Common myeloid progenitor, CD34-positive (primary cell): ENCODE results near the gene MAPK14.
A peak's percentile ranks its signal among the peaks of the same experiment; 100 is the strongest.
"Not testable (repeated sequence)": the region's sequence is repeated elsewhere in the genome, so short reads cannot be mapped to it uniquely, and the experiment has no call there.

Source experiments
- CTCF ChIA-PET: fragments of 350-600 bp; sonication (Branson Sonifier 250); formaldehyde crosslinking; loops from one replicate; lab custom pipeline; 2021; ENCODE audit warnings: antibody characterized with exemption; lab: Charles Lee
- POLR2A ChIA-PET: fragments of 350-600 bp; sonication (Branson Sonifier 250); formaldehyde crosslinking; loops from one replicate; lab custom pipeline; 2021; ENCODE audit warnings: antibody characterized with exemption; lab: Charles Lee
- DNase-seq, 3 donors: peaks; one replicate each; pipeline versions ENCODE4 v3.0.0 to v3.0.0-alpha.2; 2013
- H3K27ac ChIP-seq, 2 experiments: 1 replicate in 1 of 2; 2 replicates in 1 of 2; pipeline ENCODE4 v1.7.0; 2013; ENCODE audit warnings: inconsistent platforms in 2 of 2, low read length in 2 of 2, mild to moderate bottlenecking in 2 of 2, low read depth in 1 of 2, moderate library complexity in 1 of 2; ENCODE audit not compliant: severe bottlenecking in 2 of 2, insufficient read depth in 1 of 2, poor library complexity in 1 of 2
- H3K27me3 ChIP-seq, 5 experiments: replicated peaks in 2 of 5; 1 replicate in 3 of 5; 2 replicates in 2 of 5; pipeline versions ENCODE4 v1.6.1 to v1.7.0; 2013; ENCODE audit warnings: low read length in 4 of 5, mild to moderate bottlenecking in 2 of 5, moderate library complexity in 2 of 5, inconsistent platforms in 1 of 5; ENCODE audit not compliant: insufficient read depth in 5 of 5, control insufficient read depth in 4 of 5
- H3K36me3 ChIP-seq, 4 experiments: 1 replicate in 2 of 4; 2 replicates in 2 of 4; pipeline versions ENCODE4 v1.6.1 to v1.7.0; 2013; ENCODE audit warnings: low read length in 3 of 4, control low read depth in 1 of 4, mild to moderate bottlenecking in 1 of 4; ENCODE audit not compliant: control insufficient read depth in 4 of 4, insufficient read depth in 4 of 4
- H3K4me1 ChIP-seq, 4 experiments: 1 replicate in 3 of 4; 2 replicates in 1 of 4; pipeline versions ENCODE4 v1.6.1 to v1.7.1; 2013; ENCODE audit warnings: low read length in 3 of 4, mild to moderate bottlenecking in 3 of 4, control low read depth in 1 of 4, inconsistent platforms in 1 of 4, moderate library complexity in 1 of 4; ENCODE audit not compliant: control insufficient read depth in 4 of 4, insufficient read depth in 4 of 4; ENCODE audit errors: control extremely low read depth in 1 of 4
- H3K4me3 ChIP-seq, 7 experiments: 1 replicate in 4 of 7; 2 replicates in 3 of 7; pipeline versions ENCODE4 v1.5.1 to v1.7.0; 2013; ENCODE audit warnings: mild to moderate bottlenecking in 7 of 7, low read length in 6 of 7, moderate library complexity in 6 of 7, inconsistent platforms in 2 of 7, low read depth in 2 of 7, control low read depth in 1 of 7; ENCODE audit not compliant: insufficient read depth in 4 of 7, control insufficient read depth in 1 of 7; ENCODE audit errors: extremely low read depth in 1 of 7
- H3K9me3 ChIP-seq, 5 experiments: 1 replicate in 4 of 5; 2 replicates in 1 of 5; pipeline versions ENCODE4 v1.6.1 to v1.7.1; 2013; ENCODE audit warnings: low read length in 4 of 5, mild to moderate bottlenecking in 2 of 5, inconsistent platforms in 1 of 5, low read depth in 1 of 5, moderate library complexity in 1 of 5; ENCODE audit not compliant: control insufficient read depth in 4 of 5, insufficient read depth in 2 of 5; ENCODE audit errors: control extremely low read depth in 1 of 5
- WGBS: methylation state at CpG from one replicate; pipeline ENCODE4 v1.1.5; 2013; ENCODE audit not compliant: insufficient coverage; 5-methylcytosine and 5-hydroxymethylcytosine counted together

Gene MAPK14

GRCh38 chr6:36025932-36026327 is 1.7 kb upstream of the MAPK14 start:
- no peaks in the 10 kb centered on the region for H3K36me3 ChIP-seq
- ChIA-PET CTCF (interaction anchor here (0.6 to 10.8 kb wide), 10 partner anchors 9 to 337 kb away, joined by 3 to 196 read pairs (median 4); no protein-coding TSS in a partner anchor), POLR2A (no interaction called here)
- no peaks in the 10 kb centered on the region for H3K27me3 ChIP-seq
- 96% methylated on average over 5 of the region's 5 CpGs for WGBS
- no peak overlapping the region for H3K27ac ChIP-seq
- H3K9me3 ChIP-seq, result no peaks in the 10 kb centered on the region
- H3K4me3 ChIP-seq, result no peak overlapping the region
- peaks cover 7 to 29% (median 18%) of the 10 kb centered on the region in 4 experiments for H3K4me1 ChIP-seq
- no peak for DNase-seq

- CTCF ChIA-PET, result interaction anchor here (0.6 to 10.8 kb wide), 18 partner anchors 10 to 335 kb away, joined by 3 to 196 read pairs (median 6); no protein-coding TSS in a partner anchor
- Histone ChIP-seq H3K27ac (peak overlapping the region; percentile 96 to 98), H3K4me1 (peaks cover 16 to 51% (median 40%) of the 10 kb centered on the region in 4 experiments), H3K4me3 (peak overlapping the region; percentile 99 to 100 (median 100)), H3K36me3 (no peaks in the 10 kb centered on the region), H3K9me3 (no peaks in the 10 kb centered on the region), H3K27me3 (no peaks in the 10 kb centered on the region)
- WGBS, result 0% methylated on average over 32 of the region's 44 CpGs
- POLR2A ChIA-PET, result interaction anchor here (0.6 to 3.8 kb wide), 16 partner anchors 10 to 642 kb away, joined by 3 to 29 read pairs (median 4); no protein-coding TSS in a partner anchor
- DNase-seq, result peak in 2 of 3 donors; percentile 42 to 58
Observed at GRCh38 chr6:36028088-36028876, 674 bp downstream of the MAPK14 start.

GRCh38 chr6:36028877-36029324 is 1.3 kb downstream of the MAPK14 start:
- Histone ChIP-seq H3K27ac (peak overlapping the region; percentile 96 to 98), H3K9me3 (no peaks in the 10 kb centered on the region), H3K4me1 (peaks cover 16 to 55% (median 43%) of the 10 kb centered on the region in 4 experiments), H3K27me3 (no peaks in the 10 kb centered on the region), H3K4me3 (peak overlapping the region in 6 of 7 experiments; percentile 99 to 100 (median 100)), H3K36me3 (no peaks in the 10 kb centered on the region)
- 0% methylated on average over 11 of the region's 13 CpGs for WGBS
- DNase-seq, result peak; percentile 96 to 100 (median 99)
- CTCF ChIA-PET, result interaction anchor here (1.2 to 10.8 kb wide), 11 partner anchors 9 to 74 kb away, joined by 3 to 196 read pairs (median 17); no protein-coding TSS in a partner anchor
- POLR2A ChIA-PET, result interaction anchor here (0.6 to 3.8 kb wide), 16 partner anchors 10 to 1734 kb away, joined by 3 to 29 read pairs (median 3); no protein-coding TSS in a partner anchor

GRCh38 chr6:36029464-36029863 is 1.9 kb downstream of the MAPK14 start:
- ChIA-PET POLR2A (interaction anchor here (0.6 to 3.8 kb wide), 9 partner anchors 9 to 1734 kb away, joined by 3 to 29 read pairs (median 3); no protein-coding TSS in a partner anchor), CTCF (interaction anchor here (1.2 to 10.8 kb wide), 8 partner anchors 9 to 64 kb away, joined by 3 to 196 read pairs (median 23); no protein-coding TSS in a partner anchor)
- peak in 2 of 3 donors; percentile 51 to 59 for DNase-seq

GRCh38 chr6:36032261-36032660 is 4.7 kb downstream of the MAPK14 start:
- POLR2A ChIA-PET, result no interaction called here

More at GRCh38 chr6:36029464-36029863, 1.9 kb downstream of the MAPK14 start:
- H3K36me3 ChIP-seq, result no peaks in the 10 kb centered on the region
- peak overlapping the region; percentile 96 to 98 for H3K27ac ChIP-seq
- H3K27me3 ChIP-seq, result no peaks in the 10 kb centered on the region
- peaks cover 22 to 55% (median 42%) of the 10 kb centered on the region in 4 experiments for H3K4me1 ChIP-seq
- peak overlapping the region in 6 of 7 experiments; percentile 99 to 100 (median 100) for H3K4me3 ChIP-seq
- 0% methylated on average over 2 of the region's 6 CpGs for WGBS
- H3K9me3 ChIP-seq, result no peaks in the 10 kb centered on the region

GRCh38 chr6:36033144-36033543 is 5.5 kb downstream of the MAPK14 start:
- 100% methylated on average over 6 of the region's 10 CpGs for WGBS
- Histone ChIP-seq H3K27ac (peak overlapping the region in 1 of 2 experiments; percentile 66), H3K4me3 (peak overlapping the region in 2 of 7 experiments; percentile 35 to 65), H3K4me1 (peaks cover 31 to 77% (median 61%) of the 10 kb centered on the region in 4 experiments)
- not testable (repeated sequence) for H3K27me3 ChIP-seq, H3K36me3 ChIP-seq, H3K9me3 ChIP-seq, DNase-seq
- CTCF ChIA-PET, result interaction anchor here (0.9 to 2.0 kb wide), 8 partner anchors 10 to 542 kb away, joined by 3 to 8 read pairs (median 4); no protein-coding TSS in a partner anchor
- POLR2A ChIA-PET, result interaction anchor here (0.7 kb wide), 1 partner anchor 9 kb away, joined by 3 read pairs; no protein-coding TSS in a partner anchor

More at GRCh38 chr6:36032261-36032660, 4.7 kb downstream of the MAPK14 start:
- DNase-seq, result peak in 2 of 3 donors; percentile 62 to 77
- CTCF ChIA-PET, result interaction anchor here (0.9 to 1.6 kb wide), 3 partner anchors 11 to 543 kb away, joined by 3 read pairs; no protein-coding TSS in a partner anchor
- 0% methylated on average over 1 of the region's 1 CpG for WGBS
- H3K4me3 ChIP-seq, result peak overlapping the region in 5 of 7 experiments; percentile 5 to 65 (median 25)
- H3K36me3 ChIP-seq, result peaks cover 0 to 2% (median 0%) of the 10 kb centered on the region in 4 experiments
- H3K27me3 ChIP-seq, result no peaks in the 10 kb centered on the region
- peak overlapping the region; percentile 26 to 66 for H3K27ac ChIP-seq
- no peaks in the 10 kb centered on the region for H3K9me3 ChIP-seq
- H3K4me1 ChIP-seq, result peaks cover 29 to 69% (median 53%) of the 10 kb centered on the region in 4 experiments
